IMR-90 (cell line): ENCODE data around the gene PRSS21. TPM values are rescaled to one million over a fixed set of nuclear protein-coding genes. Genes with fewer than 3 reads are reported as not detected.

Experiments
- ATAC-seq: fragments of 200-7000 bp; cut with Tn5 transposase; 2 replicates; pipeline ENCODE4 v1.9.1; 2020; ENCODE audit warnings: low read depth, mild to moderate bottlenecking, moderate library complexity
- BruUV-seq: library from RNA; stranded (reverse); fragments of 400-500 nt; replicated peaks from 2 replicates; lab custom pipeline; 2021; lab: Mats Ljungman, UMichigan
- CTCF ChIA-PET: fragments of 300-600 bp; formaldehyde crosslinking; extraction: SDS; loops from one replicate; lab custom pipeline; 2021; ENCODE audit warnings: antibody characterized with exemption; lab: Yijun Ruan, JAX
- POLR2A ChIA-PET: fragments of 300-600 bp; sonication (Branson Sonifier 250); formaldehyde crosslinking; loops from one replicate; lab custom pipeline; 2022; ENCODE audit warnings: antibody characterized with exemption; ENCODE audit not compliant: unreplicated experiment; lab: Charles Lee
- DNase-seq: peaks from one replicate; pipeline ENCODE4 v3.0.0; 2013
- H2AFZ ChIP-seq: replicated peaks from 2 replicates; pipeline ENCODE3; 2013; ENCODE audit warnings: low read length, mild to moderate bottlenecking; ENCODE audit not compliant: poor library complexity
- H2AK5ac ChIP-seq: 2 replicates; pipeline ENCODE4 v1.6.1; 2013; ENCODE audit warnings: low read depth, low read length, inconsistent platforms
- H2AK9ac ChIP-seq: replicated peaks from 2 replicates; pipeline ENCODE3; 2013; ENCODE audit warnings: mild to moderate bottlenecking, low read depth, low read length, moderate library complexity; ENCODE audit not compliant: poor library complexity
- H2BK120ac ChIP-seq: 2 replicates; pipeline ENCODE4 v1.6.1; 2013; ENCODE audit warnings: low read depth, low read length, inconsistent platforms
- H2BK15ac ChIP-seq: 3 replicates; pipeline ENCODE4 v1.6.1; 2013; ENCODE audit warnings: low read depth, low read length, inconsistent platforms
- H2BK20ac ChIP-seq: 2 replicates; pipeline ENCODE4 v1.6.1; 2013; ENCODE audit warnings: low read depth, mild to moderate bottlenecking, inconsistent platforms, low read length, moderate library complexity
- H2BK5ac ChIP-seq: 2 replicates; pipeline ENCODE4 v1.6.1; 2013; ENCODE audit warnings: mild to moderate bottlenecking, low read depth, low read length, inconsistent platforms; ENCODE audit not compliant: poor library complexity, severe bottlenecking
- H3K14ac ChIP-seq: replicated peaks from 2 replicates; pipeline ENCODE4 v1.6.1; 2013; ENCODE audit warnings: low read depth, low read length, inconsistent platforms
- H3K18ac ChIP-seq: 2 replicates; pipeline ENCODE4 v1.6.1; 2013; ENCODE audit warnings: low read depth, low read length, control low read depth
- H3K23ac ChIP-seq: 2 replicates; pipeline ENCODE4 v1.6.1; 2013; ENCODE audit warnings: low read depth, low read length, inconsistent platforms
- H3K27ac ChIP-seq: 2 replicates; pipeline ENCODE4 v1.5.1; 2013; ENCODE audit warnings: mild to moderate bottlenecking, control low read depth, low read length; ENCODE audit not compliant: insufficient read depth
- H3K27me3 ChIP-seq: 2 replicates; pipeline ENCODE4 v1.6.1; 2013; ENCODE audit warnings: low read length; ENCODE audit not compliant: control insufficient read depth, insufficient read depth
- H3K36me3 ChIP-seq: 2 replicates; pipeline ENCODE4 v1.6.1; 2013; ENCODE audit warnings: low read length, mixed read lengths; ENCODE audit not compliant: control insufficient read depth, insufficient read depth
- H3K4ac ChIP-seq: 2 replicates; pipeline ENCODE4 v1.6.1; 2013; ENCODE audit warnings: low read depth, low read length, inconsistent platforms
- H3K4me1 ChIP-seq: 2 replicates; pipeline ENCODE4 v1.6.1; 2013; ENCODE audit warnings: low read length, mixed read lengths; ENCODE audit not compliant: control insufficient read depth, insufficient read depth
- H3K4me2 ChIP-seq: 2 replicates; pipeline ENCODE4 v1.6.1; 2013; ENCODE audit warnings: low read depth, mild to moderate bottlenecking, control low read depth, low read length, moderate library complexity
- H3K4me3 ChIP-seq: 2 replicates; pipeline ENCODE4 v1.5.1; 2013; ENCODE audit warnings: low read depth, mild to moderate bottlenecking, control low read depth, low read length, moderate library complexity; ENCODE audit not compliant: insufficient read depth
- H3K56ac ChIP-seq: 2 replicates; pipeline ENCODE4 v1.6.1; 2013; ENCODE audit warnings: low read length, inconsistent platforms; ENCODE audit not compliant: insufficient read depth; ENCODE audit errors: extremely low read depth
- H3K79me1 ChIP-seq, 2 experiments: 2 replicates each; pipeline ENCODE4 v1.6.1; 2013; ENCODE audit warnings: low read length in 2 of 2, inconsistent platforms in 1 of 2, low read depth in 1 of 2
- H3K9ac ChIP-seq: 2 replicates; pipeline ENCODE4 v1.6.1; 2013; ENCODE audit warnings: low read depth, low read length, control low read depth
- H3K9me1 ChIP-seq: 2 replicates; pipeline ENCODE4 v1.6.1; 2013; ENCODE audit warnings: low read length, inconsistent platforms; ENCODE audit not compliant: insufficient read depth
- H3K9me3 ChIP-seq: 2 replicates; pipeline ENCODE4 v1.6.1; 2013; ENCODE audit warnings: low read length; ENCODE audit not compliant: control insufficient read depth, insufficient read depth
- H4K20me1 ChIP-seq: 2 replicates; pipeline ENCODE4 v1.6.1; 2013; ENCODE audit warnings: low read length, inconsistent platforms; ENCODE audit not compliant: insufficient read depth
- H4K5ac ChIP-seq: 2 replicates; pipeline ENCODE4 v1.6.1; 2013; ENCODE audit warnings: mild to moderate bottlenecking, low read depth, low read length, control low read depth
- H4K8ac ChIP-seq, 2 experiments: 2 replicates each; pipeline ENCODE4 v1.6.1; 2013; ENCODE audit warnings: low read depth in 2 of 2, low read length in 2 of 2, control low read depth in 1 of 2, inconsistent platforms in 1 of 2
- H4K91ac ChIP-seq: 2 replicates; pipeline ENCODE4 v1.6.1; 2013; ENCODE audit warnings: low read depth, low read length, inconsistent platforms; ENCODE audit not compliant: insufficient read depth
- BHLHE40 ChIP-seq: fragments of 150-350 bp; IDR thresholded peaks from 2 replicates; pipeline ENCODE4 v1.6.1; 2016; ENCODE audit warnings: mild to moderate bottlenecking, low read depth, low read length
- CHD1 ChIP-seq: IDR thresholded peaks from 2 replicates; pipeline ENCODE4 v1.6.1; 2012; ENCODE audit warnings: low read depth, low read length, improper control_type of control experiment
- MAFK ChIP-seq: IDR thresholded peaks from 2 replicates; pipeline ENCODE4 v1.6.1; 2012; ENCODE audit warnings: low read depth, low read length, improper control_type of control experiment
- MXI1 ChIP-seq: IDR thresholded peaks from 2 replicates; pipeline ENCODE4 v1.6.1; 2012; ENCODE audit warnings: low read depth, mild to moderate bottlenecking, low read length, moderate library complexity, borderline replicate concordance
- NFE2L2 ChIP-seq: fragments of 150-350 bp; IDR thresholded peaks from 2 replicates; pipeline ENCODE4 v1.6.1; 2016; ENCODE audit warnings: low read depth, mild to moderate bottlenecking, low read length
- RCOR1 ChIP-seq: IDR thresholded peaks from 2 replicates; pipeline ENCODE4 v1.6.1; 2012; ENCODE audit warnings: mild to moderate bottlenecking, low read length, improper control_type of control experiment; ENCODE audit not compliant: insufficient replicate concordance
- RFX5 ChIP-seq: IDR thresholded peaks from 2 replicates; pipeline ENCODE4 v1.8.0; 2012; ENCODE audit warnings: low read depth, mild to moderate bottlenecking, low read length, moderate library complexity
- SMC3 ChIP-seq: fragments of 150-350 bp; IDR thresholded peaks from 2 replicates; pipeline ENCODE4 v1.6.1; 2016; ENCODE audit warnings: low read depth, mild to moderate bottlenecking, antibody characterized with exemption, low read length, moderate library complexity
- WGBS, 2 experiments: methylation state at CpG; one replicate each; pipeline versions ENCODE4 v1.1.5 to v1.1.7; 2013; ENCODE audit warnings: missing lambda C conversion rate in 2 of 2; ENCODE audit not compliant: insufficient read length in 1 of 2; ENCODE audit errors: extremely low coverage in 2 of 2; 5-methylcytosine and 5-hydroxymethylcytosine counted together
- dilution Hi-C: fragments of 300-500 bp; cut with HindIII; formaldehyde crosslinking; loops from one replicate; pipeline ENCODE4 v1.14.3; 2018; ENCODE audit warnings: low sequenced_read_pairs; ENCODE audit not compliant: unreplicated experiment
- in situ Hi-C: fragments of 300-500 bp; cut with MboI; formaldehyde crosslinking; loops from 3 replicates; pipeline ENCODE4 v1.14.3; 2019; ENCODE audit warnings: low sequenced_read_pairs, inconsistent platforms, mixed read lengths
- intact Hi-C: fragments of 100-400 bp; cut with micrococcal nuclease; formaldehyde crosslinking; loops from 2 replicates; pipeline ENCODE4 v1.10.0; 2022
- polyA plus RNA-seq, 3 experiments: library from polyadenylated mRNA; depleted of rRNA; stranded (reverse); fragments of >200 nt; gene quantifications; 2 replicates each; pipeline ENCODE4 v1.2.3, GENCODE V29; 2012; ENCODE audit warnings: low replicate concordance in 1 of 3
- total RNA-seq: library from RNA; depleted of rRNA; stranded (reverse); fragments of >200 nt; gene quantifications from 2 replicates; pipeline ENCODE4 v1.2.3, GENCODE V29; 2012

PRSS21 gene
- total and polyA plus RNA-seq, 2 of the 4 experiments (the other 2 are of a cell fraction) = 0.21 TPM; not detected in 1

DNA sequence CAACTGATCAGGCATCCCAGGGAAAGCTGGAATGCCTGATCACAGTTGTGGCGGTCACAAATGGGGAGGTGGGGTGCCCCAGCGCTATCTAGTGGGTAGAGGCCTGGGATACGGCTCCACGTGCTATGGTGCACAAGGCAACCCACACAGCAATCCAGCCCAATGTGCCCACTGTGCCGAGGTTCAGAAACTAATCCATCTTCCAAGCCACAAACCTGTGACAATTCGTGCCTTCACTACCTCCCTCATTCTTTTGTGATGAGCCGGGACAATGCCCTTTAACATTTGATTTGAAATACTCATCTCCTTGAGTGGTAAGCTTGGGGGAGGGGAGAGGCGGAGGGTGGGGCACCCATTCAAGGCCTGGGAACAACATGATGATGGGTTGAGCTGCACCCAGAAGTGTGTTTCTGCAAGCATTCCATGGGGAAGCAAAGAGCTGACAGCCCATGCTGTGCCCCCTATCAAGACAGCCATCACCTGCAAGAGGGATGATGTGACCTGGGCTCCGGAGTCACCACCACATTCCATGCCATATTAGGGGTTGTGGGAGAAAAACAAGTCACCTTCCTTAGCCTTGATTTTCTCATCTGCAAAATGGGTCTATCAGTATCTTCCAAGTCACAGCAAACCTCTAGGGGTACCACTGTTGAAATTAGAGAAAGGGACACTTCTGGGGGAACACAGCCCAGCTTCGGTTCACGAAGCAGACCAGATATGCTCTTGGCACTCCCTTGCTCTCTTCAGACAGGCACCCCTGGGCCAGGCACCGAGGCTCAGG, 43.7 kb upstream of the PRSS21 start (continued):
- TF ChIP-seq NFE2L2 = no peak

DNA sequence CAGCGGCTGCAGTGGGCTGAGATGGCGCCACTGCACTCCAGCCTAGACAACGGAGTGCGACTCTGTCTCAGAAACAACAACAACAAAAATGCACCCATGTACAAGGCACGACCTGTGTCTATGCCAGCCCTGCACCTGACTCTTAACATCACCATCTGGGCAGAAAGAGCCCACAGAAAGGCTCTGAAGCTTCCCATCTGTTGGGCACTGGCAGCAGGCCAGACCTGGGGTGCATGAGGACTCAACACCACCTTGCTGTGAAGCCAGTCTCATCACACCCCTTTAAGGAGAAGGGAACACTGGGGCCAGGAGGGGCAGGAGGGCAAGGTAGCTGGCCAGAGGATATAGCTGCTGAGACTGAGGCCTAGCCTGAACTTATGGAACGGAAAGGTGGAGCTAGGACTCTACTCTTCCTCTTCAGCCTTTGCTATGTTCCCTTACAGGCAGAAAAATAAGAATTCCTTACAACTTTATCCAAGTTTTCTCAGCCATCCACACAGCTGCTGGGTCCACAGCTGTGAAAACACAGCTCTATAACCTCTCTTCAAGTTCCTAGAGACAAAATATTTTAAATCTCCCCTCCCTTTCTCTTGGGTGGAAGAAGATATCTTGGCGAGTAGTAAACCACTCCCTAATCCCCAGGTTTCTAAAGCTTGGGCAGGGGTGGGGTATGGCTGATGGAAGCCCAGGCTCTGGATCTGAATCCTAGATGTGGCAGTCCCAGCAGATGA, 42.7 kb upstream of the PRSS21 start:
- Histone ChIP-seq H3K56ac (no peak overlapping the region), H3K27ac (no peak overlapping the region), H3K14ac (no peak overlapping the region), H3K9me3 (no peaks in the 10 kb centered on the region), H4K91ac (no peak overlapping the region), H3K23ac (peak overlapping the region; percentile 23; the same call in 1 of the 2 replicates), H2AK5ac (no peak overlapping the region), H3K18ac (no peak overlapping the region), H3K4ac (no peak overlapping the region), H2AFZ (no peak overlapping the region), H3K36me3 (peaks cover 56% of the 10 kb centered on the region), H3K79me1 (peaks cover 21 to 95% of the 10 kb centered on the region in 2 experiments), H3K27me3 (no peaks in the 10 kb centered on the region), H4K20me1 (peaks cover 66% of the 10 kb centered on the region), H2BK5ac (no peak overlapping the region), H3K4me3 (no peak overlapping the region), H4K5ac (no peak overlapping the region), H2BK120ac (no peak overlapping the region), H2BK20ac (no peak overlapping the region), H3K4me2 (no peak overlapping the region), H3K9ac (no peak overlapping the region), H3K9me1 (peaks cover 15% of the 10 kb centered on the region), H2BK15ac (no peak overlapping the region), H3K4me1 (peaks cover 12% of the 10 kb centered on the region), H2AK9ac (no peak overlapping the region), H4K8ac (no peak overlapping the region)
- POLR2A ChIA-PET = no interaction called here
- ATAC-seq (no peak), DNase-seq (no peak)
- 50% methylated on average over 2 of the region's 7 CpGs; no CpG with 5 or more reads in 1 of the 2 experiments for WGBS, 2 experiments
- dilution Hi-C loops (no loop called here), in situ Hi-C loops (no loop called here), intact Hi-C loops (no loop called here)
- CTCF ChIA-PET = no interaction called here
- TF ChIP-seq RFX5 = no peak
- TF ChIP-seq RCOR1 = no peak
- no peak for TF ChIP-seq MAFK
- TF ChIP-seq CHD1 = no peak
- TF ChIP-seq BHLHE40 = no peak
- TF ChIP-seq MXI1 = no peak
- TF ChIP-seq SMC3 = no peak
- BruUV-seq = no TSS peak
